Stimulated activated CD4-positive, alpha-beta T cell treated with anti-CD3 and anti-CD28 coated beads, Interleukin-4, amount 100 ng/mL, for 48 hours (primary cell): Measurements from ENCODE around the gene TMEM63C.

Experiments
- DNase-seq, 2 donors: peaks; one replicate each; pipeline ENCODE4 v3.0.0-alpha.2; 2020; ENCODE audit warnings: low read depth in 2 of 2

TMEM63C gene

DNA sequence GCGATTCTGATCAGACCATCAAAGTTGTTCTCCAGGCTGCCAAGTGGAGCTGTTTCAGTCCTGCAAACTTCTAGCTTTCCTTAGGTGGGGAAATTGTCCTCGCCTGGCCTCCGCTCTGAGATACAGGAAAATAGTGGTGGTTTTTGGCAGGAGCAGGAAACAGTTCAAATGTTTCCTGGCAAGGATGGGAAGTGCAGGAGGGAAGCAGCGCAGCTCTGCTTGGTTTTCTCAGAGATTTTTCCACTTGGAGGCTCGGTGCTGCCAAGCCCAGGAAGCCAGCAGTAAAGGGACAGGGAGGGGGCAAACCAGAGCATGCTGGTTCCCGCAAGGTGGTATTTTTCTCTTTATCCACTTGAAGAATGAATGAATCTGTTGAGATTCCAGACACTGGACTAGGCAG, 17.0 kb downstream of the TMEM63C start:
- DNase-seq = no peak

DNA sequence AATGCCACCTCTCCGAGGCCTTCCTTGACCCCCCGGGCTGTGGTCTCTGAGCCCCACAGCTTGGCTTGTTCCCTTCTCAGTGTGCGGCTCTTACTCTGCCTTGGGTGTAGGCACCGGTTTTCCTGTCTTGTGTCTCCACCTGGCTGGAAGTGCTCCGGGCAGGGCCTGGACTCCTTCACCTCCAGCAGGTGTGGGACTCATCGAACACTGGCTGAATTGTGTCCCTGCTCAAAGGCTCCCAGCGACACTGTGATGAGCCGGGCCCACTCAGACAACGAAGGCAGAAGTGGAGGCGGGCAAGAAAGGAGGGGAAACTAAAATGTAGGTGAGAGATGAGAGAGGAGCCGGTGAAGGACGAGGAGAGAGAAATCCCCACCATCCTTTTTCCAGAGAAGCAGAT, 18.0 kb downstream of the TMEM63C start:
- no peak for DNase-seq

DNA sequence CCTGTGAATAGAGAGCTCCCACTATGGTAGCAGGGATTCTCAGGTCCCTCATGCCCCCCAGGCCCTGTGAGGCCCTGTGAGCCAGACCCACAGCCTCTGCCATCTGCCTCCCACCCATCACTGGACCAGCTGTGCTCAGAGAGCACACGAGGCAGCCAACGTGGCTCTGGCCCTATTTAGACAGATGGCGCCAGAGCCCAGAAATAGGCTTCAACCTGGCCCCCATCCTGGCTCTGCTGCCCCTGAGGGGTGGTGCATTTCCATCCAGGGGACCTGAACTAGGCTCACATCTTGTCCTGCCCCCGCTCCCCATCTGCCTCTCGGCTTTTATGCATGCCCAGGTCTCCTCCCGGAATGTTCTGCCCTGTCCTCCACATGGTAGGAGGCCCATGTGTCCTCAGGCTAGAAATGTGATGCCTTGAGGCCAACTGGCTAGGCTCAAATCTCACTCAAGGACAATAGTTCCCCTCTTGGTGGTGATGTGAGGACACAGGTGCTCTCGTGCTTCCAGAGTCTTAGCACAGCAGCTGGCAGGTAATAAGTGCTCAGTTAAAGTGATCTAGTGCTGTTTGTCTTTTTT, 18.9 kb downstream of the TMEM63C start:
- DNase-seq = no peak

DNA sequence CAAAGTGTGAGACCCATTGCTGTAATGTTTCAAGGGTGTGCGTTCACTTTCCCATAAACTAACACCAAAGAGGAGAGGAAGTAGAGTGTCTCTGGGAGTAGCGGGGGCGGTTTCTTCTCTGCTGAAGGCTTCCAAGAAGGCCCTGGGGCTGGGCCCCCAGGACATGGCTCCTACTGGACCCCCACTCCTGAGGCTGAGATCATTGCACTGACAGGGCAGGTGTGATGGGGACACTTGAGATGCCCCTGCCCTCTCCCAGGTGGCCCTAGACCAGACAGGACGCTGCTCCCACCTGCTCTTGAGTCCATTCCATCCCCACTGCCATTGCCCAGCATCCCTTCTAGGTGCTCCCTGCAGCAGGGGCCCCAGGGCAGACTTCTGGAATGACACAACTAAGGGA, 20.1 kb downstream of the TMEM63C start:
- no peak for DNase-seq

DNA sequence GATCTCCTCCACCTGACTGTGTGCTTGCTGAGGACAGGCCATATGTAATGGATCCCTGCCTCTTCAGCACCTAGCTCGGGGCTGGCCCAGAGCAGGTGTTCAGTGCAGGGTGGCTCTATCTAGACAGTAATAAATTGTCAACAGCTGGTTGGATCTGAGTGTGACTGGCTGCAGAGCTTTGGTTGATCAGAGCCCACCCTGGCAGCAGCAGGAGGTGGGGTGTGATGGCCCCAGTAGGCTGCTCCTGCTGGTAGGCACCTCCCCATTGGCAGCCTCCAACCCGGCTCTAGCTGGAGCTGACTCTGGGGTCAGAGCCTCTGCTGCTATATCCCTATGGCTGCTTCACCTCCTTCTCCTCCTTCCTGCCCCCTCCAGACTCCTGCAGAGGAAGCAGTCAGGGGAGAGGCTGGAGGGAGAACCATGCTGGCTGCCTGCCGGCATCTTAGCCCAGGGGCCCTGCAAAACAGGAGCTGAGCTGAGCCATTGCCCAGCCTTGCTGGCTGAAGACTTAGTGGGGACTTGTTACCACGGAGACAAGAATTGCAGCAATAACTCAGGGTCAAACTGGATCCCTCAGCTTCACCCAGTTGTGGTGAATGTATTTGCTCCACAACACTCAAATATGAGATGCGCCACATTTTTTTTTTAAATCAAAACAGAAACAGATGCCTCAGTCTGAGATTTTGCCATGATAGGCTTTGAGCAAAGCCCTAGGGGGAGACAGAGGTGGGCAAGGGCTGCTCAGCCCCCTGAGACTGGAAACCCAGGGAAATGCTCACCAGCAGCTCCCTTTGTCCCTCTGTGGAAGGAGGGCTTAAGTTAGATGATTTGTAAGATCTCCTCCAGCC, 22.2 kb downstream of the TMEM63C start:
- DNase-seq = no peak

DNA sequence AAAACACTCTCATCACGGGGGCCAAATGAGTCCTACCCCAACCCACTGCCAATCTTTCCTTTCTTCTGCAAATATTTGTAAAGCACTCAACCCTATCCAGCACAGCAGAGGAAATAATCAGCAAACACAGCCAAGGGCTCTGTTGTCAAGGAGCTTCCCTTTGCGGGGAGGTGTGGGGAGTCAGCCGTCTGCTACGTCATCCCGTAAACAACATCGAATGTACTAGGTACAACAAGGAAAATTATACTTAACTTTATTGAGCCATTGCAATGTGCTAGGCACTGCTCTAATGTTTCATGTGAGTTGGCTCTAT, 22.8 kb downstream of the TMEM63C start:
- DNase-seq = no peak

DNA sequence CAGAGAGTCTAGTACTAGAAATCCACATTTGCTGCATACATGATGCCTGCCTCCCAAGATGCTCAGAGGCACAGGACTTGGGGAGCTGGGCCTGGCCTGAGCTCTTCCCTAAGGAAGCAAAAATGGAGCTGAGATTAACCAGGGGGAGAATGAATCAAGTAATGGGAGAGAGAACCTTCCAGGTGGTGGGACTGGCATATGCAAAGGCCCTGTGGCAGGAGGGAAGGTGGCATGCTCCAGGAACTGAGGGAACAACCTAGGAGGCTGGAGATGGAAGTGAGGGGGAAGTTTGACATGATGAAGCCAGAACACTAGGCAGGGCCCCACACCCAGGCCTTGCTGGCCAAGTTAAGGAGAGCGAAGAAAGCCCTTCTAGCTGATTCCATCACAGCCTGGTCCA, 23.3 kb downstream of the TMEM63C start:
- DNase-seq = no peak

DNA sequence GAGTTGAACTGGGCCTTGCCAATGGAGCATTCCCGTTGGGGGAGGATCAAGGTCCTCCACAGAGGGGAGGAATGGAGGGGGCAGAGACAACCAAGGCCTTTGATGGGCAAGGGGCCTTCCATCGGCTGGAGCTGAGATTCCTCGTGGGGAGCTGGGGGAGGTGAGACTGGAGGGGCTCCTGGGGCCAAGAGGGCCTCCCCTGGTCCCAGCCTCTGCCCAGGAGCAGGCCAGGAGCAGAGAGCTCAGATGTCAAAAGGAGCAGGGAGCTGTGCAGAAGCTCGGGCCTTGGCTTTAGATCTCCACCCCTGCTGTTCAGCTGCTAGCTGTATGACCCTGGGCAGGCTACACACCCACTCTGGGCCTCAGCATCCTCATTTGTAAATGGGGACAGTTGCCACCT, 24.0 kb downstream of the TMEM63C start:
- DNase-seq = no peak

DNA sequence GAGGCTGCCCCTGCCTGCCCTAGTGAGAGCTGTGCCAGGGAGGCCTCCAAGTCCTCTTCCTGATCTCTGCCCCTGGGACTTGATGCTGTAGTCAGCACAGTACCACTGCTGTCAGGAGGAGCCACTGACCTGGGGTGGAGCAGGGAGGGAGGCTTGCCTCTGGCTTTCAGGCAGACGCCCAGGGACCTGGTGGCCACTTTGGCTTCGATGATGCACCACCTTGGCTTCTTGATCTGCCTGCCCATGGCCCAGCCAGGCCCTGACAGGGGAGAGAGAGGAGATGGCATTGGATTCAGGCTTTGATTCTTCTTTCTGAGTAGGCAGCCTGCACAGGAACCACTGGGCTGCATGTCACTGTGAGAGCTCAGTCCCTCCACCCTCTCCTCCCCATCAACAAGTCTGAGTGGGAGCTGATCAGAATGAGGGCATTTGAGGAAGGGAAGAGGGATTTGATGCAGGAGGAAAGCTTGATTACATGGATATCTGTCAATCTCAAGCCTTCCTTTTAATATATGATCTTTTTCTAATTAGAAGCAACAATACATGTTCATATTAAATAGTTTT, 24.7 kb downstream of the TMEM63C start:
- DNase-seq = no peak

DNA sequence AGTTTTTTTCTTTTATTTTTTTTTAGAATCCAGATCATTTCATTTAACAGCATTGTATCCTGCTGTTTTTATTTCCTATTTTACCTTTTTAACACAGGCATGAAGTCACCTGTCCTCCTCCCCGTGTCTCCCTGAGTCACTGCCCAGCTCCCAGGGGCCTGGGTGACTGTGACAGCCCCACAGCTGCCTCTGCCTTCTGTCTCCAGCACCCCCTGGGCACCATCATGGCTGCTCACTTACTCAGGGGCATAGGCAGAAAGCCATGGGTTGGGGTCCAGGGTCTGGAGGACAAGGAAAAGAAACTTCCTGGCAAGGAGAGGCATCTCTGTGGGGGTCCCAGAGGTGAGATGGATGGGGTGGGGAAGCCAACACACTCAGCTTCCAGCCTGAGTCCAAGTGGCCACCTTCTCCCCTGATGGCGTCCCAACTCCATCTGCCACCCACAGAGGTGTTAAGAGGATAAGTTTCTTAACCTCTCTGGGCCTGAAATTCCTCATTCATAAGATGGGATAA, 25.3 kb downstream of the TMEM63C start:
- DNase-seq = no peak

DNA sequence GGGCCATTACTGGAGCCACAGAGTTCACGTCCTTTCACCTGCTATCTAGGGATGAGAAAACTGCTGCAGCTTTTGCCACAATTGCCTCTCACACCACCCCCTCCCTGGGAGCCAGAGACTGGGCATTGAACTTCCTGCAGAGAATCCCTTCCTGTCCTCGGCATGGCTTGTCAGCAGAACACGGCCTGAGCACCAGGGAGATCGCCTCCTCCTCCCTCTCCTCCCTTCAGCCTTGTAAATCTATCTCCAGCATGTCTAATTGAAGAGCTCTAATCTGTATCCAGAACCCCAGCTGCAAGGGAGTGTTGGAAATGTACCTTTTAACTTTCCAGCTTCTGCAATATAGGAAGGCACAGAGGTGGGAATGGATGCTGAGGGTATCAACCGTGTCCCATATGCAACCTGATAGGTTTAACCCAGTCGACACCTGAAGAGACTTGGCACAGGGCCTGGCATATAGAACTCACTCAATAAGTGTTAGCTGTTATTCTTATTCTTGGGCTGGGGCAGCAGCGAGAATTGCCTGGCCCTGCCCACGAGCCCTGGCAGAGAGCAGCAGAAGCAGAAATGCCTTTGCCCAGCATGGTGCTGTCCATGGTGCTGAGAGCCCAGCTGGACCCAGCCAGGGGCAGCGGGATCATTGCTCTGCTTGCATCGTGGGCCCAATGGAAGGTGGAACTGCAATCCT, 26.8 kb downstream of the TMEM63C start:
- DNase-seq = peak; percentile 37 to 50

DNA sequence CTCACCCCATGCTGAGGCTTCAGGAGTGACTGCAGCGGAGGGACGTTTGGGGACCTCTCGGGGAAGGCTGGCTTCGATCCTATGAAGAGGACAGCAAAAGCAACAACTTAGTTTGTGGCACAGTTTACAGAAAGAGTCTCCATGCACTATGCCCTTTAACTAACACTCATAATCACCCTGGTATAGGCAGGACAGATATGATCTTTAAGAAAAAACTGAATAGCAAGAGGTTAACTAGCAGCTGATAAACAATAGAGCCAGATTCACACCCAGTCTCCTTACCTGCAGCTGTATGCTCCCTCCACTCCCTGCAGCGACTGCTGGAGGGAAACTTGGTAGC, 27.4 kb downstream of the TMEM63C start:
- no peak for DNase-seq

DNA sequence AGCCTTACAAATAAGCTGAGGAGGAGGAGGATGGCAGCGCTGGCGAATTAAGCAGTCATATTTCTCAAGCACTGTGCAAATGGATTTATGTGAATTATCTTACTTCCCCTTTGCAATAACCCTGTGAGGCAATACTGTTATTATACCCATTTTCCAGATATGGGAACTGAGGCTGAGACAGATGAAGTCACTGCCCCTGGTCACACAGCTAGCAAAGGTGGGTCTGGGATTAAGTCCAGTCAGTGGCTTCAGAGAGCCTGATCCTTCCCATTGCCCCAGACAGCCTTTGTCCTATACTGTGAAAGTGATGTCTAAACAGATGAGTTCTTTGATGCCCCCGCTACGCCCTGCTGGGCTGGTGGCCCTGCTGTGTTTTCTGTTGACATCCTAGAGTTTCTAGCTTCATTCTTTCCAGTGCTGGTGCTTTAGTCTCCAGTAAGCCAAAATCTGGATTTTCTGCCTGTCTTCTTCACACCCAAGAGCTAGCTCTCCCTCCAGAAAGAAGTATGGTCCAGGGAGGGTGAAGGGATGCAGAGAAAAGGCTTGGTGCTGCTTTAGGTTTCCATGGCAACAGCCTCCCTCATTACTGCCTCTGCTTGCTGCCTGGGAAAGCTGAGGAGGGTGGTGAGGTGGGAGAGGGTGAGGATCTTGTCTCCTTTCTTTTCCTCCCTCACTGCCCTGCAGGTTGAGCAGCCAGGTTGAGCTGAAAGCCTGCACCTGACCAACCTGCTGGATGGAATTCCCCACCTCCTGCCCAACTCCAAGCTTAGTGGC, 30.7 kb downstream of the TMEM63C start:
- no peak for DNase-seq

DNA sequence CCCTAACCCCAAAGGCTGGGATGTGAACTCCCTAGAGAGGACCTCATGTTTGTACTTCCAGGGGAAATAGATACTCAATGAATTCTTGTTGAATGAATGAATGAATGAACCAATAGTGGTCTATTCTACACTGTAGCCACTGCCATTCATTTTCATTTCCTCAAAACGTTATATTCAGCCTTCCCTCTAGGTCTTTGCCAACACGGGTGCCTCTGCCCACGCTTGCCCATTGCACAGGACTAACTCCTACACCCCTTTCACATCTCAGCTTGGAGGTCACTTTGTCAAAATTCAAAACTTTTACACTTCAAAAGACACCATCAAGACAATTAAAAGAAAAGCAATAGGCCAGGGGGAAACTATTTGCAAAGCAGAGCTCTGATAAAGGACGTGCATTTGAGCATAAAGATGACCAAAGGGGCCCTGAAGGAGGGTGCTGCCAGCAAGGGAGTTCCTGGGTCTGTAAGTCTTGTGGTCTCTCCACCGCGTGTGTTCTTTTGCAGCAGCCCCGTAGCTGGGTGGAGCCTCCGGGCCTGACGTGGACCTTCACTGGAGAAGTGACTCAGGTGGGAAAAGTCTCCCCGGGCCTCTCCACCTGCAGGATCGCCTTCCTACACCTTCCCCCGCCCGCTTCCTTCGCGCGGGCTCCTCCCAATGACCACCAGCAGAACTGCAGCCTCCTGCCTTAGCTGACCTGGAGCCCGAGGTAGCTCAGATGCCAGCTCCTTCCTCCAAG, 31.5 kb downstream of the TMEM63C start:
- peak; percentile 16 to 28 for DNase-seq

DNA sequence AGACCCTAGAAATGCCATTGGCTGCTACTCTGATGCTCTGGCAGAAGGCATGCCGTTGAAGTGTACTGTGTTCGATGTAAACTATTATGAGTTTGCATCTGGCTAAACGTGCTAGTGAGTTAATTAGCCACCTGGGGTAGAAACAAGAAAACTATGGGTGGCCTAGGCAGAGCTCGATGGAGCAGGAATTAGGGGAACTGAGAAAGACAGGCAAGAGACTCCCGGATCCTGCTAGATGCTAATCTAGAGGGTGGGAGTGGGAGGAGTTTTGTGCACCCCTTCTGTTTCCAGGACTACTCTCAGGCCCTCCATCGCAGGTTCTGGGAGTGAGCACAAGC, 32.0 kb downstream of the TMEM63C start:
- DNase-seq = no peak

DNA sequence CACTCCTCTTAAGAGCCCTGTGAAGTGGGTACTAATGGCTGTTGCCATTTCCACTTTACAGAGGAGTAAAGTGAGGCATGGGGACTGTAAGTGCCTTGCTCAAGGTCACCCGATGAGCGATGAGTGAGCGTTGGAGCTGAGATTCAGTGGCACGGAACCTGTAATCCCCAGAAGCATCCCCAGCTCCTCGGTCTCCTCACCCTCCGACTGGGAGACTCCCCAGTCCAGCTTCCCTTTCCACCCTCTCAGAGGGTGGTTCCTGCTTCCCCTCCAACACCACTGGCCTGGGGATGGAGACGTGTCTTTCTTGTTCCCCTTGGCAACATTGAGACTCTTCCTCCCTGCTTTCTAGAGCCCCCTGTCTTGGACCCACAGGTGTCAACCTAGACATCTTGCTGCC, 32.6 kb downstream of the TMEM63C start:
- no peak for DNase-seq

DNA sequence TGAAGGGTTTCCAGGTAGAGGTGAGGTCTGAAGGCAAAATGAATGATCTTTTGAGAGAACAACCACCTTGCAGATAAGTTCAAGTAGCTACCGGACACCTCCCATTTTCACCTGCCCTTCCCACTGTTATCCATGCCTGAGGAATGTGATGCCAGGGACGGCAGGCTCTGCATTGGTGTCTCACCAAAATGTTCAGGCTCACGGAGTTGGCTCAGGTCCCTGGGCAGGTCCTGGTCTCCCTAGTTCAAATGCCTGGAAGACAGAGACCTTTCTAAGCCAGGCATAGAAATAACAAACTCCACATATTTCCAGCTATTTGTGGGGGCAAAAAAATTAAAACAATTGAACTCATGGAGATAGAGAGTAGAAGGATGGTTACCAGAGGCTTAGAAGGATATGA, 36.0 kb downstream of the TMEM63C start:
- DNase-seq = no peak

DNA sequence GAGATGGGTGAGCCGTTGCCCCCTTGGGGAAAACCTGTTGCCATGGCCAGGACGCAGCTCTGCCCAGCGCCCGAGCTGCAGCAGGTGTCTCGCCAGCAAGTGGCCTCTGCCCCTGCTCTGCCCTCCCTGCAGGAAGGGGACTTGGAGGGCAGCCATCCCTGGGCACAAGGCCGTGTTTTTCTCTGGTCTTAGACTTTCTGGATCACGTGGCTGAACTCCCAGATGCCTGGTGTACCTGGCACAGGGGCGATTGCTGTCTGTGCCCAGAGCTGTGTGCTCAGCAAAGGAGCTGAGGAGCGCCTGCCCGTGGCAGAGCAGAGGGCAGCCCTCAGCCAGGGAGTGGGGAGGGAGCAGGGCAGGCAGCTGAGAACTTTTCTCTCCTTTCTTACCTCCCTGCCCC, 38.0 kb downstream of the TMEM63C start:
- DNase-seq = no peak

DNA sequence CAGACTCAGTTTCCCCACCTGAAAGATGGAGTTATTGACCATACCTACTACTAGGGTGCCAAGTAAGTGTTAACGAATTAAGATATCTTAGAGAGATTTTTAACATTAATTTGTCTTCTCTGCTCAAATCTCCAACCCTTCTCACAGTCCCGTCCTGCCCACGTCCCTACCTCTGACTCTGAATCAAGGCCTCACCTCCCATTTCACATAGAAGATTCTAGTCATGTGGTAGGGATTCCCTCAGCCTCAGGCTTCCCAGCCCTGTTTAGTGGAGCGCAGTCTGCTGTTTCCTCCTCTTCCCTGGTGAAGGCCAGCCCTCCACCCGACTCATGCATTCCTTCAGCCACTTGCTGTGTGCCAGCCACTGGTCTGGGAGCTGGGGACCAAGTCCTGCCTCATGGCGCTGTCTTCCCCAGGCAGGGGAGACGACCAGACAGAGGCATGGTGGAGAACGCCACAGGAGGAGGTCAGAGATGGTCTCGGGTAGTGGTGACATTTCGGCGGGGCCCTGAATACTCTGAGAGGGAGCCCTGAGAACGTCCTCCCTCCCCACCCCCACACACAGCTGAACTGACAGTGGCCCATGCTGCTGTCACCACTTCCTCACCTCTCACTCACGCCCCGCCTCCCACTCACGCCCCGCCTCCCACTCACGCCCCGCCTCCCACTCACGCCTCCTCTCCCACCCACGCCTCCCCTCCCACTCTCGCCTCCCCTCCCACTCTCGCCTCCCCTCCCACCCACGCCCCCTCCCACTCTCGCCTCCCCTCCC, 38.8 kb downstream of the TMEM63C start:
- DNase-seq = no peak

DNA sequence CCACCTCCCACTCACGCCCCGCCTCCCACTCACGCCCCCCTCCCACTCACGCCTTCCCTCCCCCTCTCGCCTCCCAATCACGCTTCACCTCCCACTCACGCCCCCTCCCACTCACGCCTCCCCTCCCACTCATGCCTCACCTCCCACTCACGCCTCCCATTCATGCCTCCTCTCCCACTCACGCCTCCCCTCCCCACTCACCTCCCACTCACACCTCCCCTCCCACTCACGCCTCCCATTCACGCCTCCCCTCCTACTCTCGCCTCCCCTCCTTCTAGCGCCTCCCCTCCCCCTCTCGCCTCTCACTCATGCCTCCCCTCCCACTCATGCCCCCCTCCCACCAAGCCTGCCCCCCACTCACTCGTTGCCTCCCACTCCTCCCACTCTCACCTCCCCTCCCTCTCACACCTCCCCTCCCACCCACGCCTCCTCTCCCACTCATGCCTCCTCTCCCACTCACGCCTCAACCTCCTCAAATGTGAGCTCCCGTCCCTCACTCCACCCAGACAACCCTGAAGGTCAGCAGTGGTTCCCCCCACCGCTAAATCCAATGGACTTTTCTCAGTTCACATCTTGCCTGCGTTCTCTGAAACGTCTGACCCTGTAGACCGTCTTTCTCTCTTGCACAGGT, 39.8 kb downstream of the TMEM63C start:
- DNase-seq = no peak
